Right renal cortex interstitium (tissue), 3 donors: ENCODE data around the gene BIN2. TPM values are rescaled to one million over a fixed set of nuclear protein-coding genes. Genes with fewer than 3 reads are reported as not detected.

ENCODE experiments used
- DNase-seq, 3 donors: peaks; one replicate each; pipeline ENCODE4 v3.0.0-alpha.2; 2013; ENCODE audit warnings: low read depth in 3 of 3, low spot score in 2 of 3
- polyA plus RNA-seq, 3 donors: library from polyadenylated mRNA; unstranded; fragments of 120-200 nt; gene quantifications; one replicate each; pipeline ENCODE4 v1.2.1, GENCODE V29; 2013; ENCODE audit not compliant: insufficient read length in 3 of 3

The BIN2 gene
- polyA plus RNA-seq = 1 to 10 TPM; 3.1 to 4.2 (median 3.7) TPM

DNA sequence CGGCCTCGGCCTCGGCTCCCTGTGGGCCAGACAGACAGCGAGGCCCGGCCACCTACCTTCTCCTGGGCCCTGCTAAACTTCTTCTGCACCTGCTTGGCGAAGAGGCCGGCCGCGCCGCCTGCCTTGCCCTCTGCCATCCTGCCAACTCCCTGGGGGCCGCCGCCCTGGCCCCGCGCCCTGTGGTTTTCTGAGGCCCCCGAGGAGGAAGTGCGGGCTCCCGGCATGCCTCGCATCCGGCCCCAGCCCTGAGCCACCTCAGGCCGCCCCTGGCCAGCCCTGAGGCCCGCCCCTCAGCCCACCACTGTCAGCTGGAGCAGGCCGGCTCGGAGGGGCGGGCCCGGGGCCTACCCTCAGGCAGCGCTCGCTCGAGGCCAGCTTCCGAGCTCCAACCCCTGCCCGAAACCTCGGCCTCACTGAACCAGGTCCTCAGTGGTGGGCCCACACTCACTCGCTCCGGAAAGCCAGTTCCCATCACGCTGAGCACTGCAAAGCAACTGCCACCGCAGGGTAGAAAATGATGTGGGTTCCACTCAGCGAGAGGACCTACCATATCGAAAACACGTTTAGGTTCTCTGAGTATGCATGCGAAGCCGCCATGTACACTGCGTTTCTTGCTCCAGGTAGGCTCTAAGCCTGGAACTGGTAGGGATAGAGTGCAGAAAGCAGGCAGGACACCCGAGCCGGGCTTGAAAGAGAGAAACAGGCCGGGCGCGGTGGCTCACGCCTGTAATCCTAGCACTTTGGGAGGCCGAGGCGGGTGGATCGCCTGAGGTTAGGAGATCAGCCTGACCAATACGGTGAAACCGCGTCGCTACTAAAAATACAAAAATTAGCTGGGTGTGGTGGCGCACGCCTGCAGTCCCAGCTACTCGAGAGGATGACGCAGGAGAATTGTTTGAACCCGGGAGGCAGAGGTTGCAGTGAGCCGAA is at the start of gene BIN2:
TSS of gene BIN2 (minus strand) at position 209 of the 930 bp plus-strand sequence. CDS start at position 137, 72 bp downstream.
- DNase-seq = no peak

DNA sequence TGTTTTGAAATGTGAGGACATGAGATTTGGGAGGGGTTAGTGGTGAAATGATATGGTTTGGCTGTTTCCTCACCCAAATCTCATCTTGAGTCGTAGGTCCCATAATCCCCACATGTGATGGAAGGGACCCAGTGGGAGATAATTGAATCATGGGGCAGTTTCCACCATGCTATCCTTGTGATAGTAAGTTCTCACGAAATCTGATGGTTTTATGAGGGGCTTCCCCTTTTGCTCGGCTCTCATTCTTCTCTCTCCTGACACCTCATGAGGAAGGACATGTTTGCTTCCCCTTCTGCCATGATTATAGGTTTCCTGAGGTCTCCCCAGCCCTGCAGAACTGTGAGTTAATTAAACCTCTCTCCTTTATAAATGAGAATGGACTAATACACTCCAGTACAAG is 49.2 kb upstream of the BIN2 start:
- DNase-seq = no peak

DNA sequence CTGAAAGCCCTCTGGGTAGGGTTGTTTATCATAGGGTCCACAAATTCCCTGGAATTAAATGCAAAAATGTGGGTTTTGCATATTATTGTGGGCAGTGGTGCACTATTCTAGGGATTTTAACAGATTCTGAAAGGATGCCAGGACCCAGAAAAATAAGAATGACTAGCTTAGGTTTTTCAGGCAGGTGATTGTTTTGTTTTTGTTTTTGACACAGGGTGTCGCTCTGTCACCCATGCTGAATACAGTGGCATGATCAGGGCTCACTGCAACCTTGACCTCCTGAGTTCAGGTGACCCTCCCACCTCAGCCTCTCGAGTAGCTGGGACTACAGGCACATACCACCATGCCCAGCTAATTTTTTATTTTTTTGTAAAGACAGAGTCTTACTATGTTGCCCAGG is 48.0 kb upstream of the BIN2 start:
- DNase-seq = no peak

DNA sequence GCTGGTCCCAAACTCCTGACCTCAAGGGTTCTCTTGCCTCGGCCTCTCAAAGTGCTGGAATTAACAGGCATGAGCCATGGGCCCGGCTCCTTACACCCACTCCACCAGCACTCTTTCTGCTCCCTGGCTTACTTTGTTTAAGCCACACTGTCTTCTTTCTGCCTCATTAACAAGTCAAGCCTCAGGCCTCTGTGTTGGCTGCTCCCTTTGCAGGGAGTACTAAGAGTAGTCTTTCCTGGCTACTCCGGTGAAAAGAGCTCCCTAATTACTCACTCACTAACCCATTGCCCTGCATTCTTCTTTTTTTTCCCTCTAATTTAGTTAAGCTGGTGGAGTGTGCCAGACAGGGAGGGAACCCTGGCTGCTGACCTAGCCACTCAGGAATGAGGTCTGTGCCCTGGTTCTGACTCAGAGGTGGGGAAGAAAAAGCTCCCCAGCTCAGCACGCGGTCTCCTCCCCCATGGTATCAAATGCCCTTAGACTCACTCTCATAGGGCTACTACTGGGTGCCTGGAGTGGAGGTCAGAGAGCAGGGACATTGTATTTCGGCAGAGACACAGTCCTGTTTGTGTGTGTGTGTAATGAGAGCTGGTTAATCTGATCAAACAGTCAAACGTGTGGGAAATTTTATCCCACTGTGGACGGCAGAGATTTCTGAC is 47.5 kb upstream of the BIN2 start:
- peak; percentile 73 to 82 (median 78) for DNase-seq

DNA sequence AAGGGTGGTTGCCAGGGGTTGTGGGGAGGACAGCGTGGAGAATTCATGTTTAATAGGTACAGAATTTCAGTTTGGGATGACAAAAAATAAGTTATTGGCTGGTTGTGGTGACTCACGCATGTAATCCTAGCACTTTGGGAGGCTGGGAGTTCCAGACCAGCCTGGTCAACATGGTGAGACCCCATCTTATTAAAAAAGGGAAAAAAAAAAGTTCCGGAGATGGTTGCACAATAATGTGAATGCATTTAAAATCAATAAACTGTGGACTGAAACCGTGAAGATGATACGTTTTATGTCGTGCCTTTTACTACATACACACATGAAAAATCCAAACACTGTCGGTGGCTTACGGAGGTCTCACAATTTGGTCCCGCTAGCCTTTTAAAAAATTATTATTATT is 46.7 kb upstream of the BIN2 start:
- no peak for DNase-seq

DNA sequence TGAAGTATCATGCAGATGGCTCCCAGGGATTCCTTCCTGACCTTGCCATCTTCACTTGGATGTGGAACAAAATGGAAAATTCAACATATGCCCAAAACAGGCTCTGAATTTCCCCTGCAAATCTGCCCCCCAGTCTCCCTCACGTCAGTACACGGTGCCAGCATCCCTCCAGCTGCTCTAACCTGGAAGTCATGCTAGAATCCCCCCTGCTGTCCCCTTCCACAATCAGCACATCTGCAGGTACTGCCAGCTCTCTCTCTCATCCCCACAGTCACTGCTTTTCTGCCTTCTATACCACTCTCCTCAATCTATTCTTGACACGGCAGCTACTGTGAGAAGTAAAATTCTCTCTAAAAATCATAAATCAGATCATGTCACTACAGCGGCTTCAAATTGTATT is 45.6 kb upstream of the BIN2 start:
- DNase-seq = no peak

DNA sequence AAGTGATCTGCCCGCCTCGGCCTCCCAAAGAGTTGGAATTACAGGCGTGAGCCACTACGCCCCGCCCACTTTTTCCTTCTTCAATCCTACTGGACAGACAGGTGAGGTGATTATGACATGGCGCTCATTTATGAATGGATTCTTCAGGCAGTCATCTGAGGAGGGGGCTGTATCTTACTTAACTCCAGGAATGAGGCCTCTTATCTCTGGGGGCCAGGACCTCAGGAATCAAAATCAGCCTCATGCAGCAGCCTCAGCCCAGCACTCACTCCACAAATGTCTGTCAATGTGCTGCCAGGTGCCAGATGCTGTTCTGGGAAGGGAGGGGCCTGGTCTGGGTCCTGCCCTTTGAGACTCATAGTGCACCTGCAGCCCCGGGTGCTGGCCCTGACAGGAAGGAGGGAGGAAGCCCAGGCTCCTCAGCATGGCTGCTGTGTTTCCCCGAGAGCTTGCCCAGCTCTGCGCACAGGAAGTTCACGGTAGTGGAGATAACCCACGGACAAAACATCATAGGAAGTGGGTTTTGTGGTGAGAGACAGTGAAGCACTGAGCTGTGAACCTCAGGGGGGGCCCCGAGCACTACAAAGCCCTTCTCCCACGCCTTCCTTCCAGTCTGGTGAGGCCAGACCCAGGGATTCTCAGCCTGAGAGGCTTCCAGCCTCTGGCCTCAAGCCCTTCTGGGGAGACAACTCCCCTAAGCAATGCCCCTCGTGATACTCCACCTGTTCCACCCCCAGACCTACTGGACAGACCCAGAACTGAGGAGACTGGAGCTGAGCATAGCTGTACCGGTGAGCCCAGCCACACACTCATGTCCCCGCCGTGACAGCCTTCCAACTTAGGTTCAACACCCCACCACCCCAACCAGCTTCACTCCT is 44.9 kb upstream of the BIN2 start:
- no peak for DNase-seq

DNA sequence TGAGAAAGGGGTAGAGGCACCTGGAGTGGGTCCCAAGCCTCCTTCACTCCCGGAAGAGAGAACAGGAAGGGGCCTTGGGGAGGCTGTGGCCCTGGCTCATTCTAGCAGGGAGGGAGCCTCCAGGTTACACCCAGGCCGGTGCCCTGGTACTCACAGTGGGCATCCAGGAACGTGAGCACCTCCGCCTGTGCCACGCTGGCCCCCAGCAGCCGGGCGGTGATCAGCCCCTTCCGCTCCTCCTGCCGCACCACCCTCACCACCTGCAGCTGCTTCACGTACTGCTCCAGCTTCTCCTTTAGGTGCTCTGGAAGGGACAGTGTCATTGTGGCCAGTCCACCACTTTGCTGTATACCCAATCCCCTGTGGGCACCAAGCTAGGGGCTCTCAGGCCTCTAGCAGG is 41.3 kb upstream of the BIN2 start:
- DNase-seq = no peak

DNA sequence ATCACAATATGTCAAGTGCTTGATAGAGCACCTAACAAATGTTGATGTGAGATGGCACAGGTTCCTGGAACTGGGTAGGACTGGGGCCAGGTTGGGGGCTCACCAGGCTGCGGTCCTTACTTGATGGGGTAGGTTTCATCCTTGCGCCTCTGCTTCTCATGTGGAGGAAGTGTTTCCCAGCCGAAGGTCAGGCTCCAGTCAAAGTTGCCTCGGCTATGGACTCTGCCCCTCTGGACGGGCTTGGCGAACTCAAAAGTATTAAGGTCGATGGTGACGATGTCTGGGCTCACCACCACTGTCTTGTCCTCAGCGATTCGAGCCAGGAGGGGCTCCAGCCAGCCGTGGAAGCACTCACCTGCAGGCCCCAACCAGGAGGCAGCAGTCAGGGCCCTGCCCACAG is 40.0 kb upstream of the BIN2 start:
- no peak for DNase-seq

DNA sequence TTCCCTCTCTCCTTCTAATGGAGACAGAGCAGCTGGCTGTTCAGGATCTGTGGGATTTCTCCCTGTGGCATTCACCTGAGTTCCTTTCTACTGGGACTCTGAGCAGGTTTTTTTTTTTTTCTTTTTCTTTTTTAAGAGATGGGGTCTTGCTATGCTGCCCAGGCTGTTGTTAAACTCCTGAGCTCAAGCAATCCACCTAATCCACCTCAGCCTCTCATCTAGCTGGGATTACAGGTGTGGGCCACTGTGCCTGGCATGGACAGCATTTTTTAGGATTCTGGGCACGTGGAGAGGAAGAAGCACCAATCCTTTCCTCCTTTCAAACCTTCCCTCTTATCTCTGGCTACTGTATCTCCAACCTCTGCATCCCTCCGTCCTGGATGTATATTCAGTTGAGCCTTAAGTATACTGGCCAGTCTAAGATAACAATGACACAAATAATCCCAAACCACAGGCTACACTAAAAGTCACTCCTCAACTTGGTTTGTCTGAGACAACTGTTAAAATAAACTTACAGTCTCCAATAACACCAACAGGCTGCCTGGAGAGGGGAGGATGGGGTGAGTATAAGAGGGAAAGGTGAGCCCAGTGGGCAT is 38.9 kb upstream of the BIN2 start:
- DNase-seq = no peak

DNA sequence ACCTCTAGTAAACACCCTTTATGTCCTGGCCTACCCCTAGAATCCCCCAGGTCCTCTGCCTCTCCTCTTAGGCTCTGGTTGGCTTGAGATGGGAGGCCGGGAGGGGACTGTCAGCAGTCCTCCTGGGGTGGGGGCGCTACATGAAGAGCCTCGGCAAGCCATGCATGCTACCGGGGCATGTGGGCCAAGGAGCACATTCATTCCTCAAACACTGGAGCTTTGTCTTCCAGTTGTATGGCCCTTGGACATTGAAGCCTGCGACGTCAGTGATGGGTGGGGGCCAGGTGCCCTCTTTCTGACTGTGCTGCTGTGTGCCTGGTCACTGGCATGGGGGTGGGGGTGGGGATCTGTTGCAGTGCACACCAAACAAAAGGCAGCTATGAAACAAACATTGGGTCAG is 38.3 kb upstream of the BIN2 start:
- DNase-seq = no peak

DNA sequence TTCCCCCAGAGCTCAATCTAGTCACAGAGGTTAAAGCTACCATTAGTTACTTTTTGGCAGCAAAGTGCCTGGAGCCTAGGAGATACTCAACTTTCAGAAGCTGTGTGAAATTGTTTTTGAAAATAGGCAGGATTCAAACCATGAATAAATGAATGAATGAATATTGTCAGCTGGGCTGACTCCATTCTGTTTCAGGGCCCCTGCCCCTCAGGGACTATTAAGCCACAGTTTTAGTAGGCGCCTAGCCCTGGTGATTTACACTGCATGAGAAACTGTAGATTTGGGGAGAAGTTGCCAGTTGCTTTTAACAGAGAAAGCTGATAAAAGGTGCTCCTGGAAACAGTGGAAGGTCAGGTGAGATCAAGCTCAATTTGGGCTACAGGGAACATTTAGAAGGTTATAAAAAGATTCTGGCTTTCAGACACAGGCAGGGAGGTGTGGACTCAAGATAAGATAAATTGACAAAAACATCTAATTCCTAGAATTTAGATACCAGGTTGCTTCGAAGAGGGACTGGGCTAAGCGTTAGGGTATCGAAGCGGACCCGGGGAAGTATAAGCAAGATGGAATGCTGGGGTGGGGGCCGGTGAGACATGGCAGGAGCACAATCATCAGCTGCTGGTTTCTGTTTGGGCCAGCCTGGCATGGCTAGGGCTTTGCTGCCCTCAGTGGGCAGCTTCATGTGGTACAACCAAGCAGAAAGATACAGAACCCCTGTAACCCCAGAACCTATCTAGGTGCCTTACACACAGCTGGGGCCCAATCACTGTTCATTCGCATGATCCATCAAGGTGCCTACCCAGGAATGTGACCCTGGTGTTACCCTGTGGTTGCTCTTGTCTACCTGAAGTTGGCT is 37.4 kb upstream of the BIN2 start:
- no peak for DNase-seq

DNA sequence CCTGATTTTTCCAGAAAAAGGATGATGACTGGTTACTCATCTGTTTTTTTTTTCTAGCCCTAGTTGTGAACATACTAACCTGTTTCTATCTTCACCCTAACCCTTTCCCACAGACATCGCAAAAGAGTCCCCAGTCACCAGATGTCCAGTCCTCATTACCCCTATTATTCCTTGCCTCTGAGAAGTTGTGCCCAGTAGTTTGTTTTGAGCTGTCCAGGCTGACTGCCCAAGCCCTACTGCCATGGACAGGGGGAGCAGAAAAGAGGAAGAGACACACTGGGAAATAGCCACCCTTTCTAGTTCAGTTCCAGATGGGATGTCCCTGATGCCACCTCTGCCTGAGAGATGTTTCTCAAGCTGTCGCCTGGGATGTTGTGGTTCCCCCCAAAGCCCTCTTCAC is 36.3 kb upstream of the BIN2 start:
- DNase-seq = no peak

DNA sequence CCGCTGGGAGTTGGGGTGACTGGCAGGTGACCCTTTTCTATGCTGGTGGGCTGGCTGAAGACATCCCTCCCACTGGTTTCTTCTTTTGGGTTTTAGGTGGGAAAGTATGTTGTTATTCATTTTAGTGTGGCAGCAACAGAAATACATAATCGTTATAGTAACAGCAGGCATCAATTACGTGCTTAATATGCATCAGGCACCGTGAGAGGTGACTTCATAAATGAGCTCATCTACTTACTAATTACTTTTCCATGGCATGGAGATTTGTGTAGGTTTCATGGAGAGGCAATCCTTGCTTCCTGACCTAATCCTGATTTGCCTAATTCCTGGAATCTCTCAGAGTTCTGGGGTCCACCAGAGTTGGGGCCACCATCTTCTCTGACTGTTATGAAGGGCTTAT is 35.9 kb upstream of the BIN2 start:
- no peak for DNase-seq

DNA sequence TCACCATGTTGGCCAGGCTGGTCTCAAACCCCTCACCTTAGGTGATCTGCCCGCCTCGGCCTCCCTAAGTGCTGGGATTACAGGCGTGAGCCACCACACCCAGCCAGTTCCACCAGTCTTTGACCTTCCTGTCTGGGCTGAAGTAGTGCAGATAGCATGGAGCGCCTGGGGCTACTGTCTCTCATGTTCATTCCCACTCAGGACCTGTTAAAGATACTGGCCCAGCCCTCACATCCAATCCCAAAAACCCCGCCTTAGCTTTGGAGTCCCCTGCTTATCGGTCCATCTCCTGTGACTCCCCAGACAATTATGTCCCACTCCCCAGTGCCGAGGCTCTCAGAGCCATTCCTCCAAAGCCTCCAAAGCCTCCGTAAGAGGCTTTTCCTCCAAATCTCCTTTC is 34.5 kb upstream of the BIN2 start:
- no peak for DNase-seq

DNA sequence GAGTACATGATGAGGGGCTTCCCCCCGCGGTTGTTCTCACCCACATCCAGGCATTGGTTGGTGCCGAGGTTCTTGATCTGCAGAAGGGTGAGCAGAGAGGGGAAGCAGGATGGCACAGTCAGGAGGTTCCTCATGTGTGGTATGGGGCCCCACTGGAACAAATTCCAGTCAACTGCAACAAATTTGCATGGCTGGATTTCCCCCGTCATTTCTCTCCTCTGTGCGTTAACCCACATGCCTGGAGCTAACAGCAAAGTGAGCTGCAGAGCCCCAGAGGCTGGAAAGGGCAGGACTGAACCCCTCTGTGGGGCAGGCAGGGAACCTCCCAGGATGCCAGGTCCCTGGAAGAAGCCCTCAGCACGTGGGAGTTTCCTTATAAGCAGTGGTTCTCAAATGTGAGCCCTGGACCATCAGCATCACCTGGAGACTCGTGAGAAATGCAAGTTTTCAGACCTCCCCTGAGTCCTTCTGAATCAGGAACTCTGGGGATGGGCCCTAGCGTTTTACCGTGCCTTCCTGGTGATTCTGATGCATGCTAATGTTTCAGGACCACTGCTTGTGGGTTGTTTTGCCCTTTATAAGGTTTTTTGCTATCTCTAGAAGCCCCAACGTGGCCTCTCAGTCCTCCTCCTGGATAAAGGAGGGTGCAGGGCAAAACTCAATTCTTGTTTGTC is 33.5 kb upstream of the BIN2 start:
- DNase-seq = no peak

DNA sequence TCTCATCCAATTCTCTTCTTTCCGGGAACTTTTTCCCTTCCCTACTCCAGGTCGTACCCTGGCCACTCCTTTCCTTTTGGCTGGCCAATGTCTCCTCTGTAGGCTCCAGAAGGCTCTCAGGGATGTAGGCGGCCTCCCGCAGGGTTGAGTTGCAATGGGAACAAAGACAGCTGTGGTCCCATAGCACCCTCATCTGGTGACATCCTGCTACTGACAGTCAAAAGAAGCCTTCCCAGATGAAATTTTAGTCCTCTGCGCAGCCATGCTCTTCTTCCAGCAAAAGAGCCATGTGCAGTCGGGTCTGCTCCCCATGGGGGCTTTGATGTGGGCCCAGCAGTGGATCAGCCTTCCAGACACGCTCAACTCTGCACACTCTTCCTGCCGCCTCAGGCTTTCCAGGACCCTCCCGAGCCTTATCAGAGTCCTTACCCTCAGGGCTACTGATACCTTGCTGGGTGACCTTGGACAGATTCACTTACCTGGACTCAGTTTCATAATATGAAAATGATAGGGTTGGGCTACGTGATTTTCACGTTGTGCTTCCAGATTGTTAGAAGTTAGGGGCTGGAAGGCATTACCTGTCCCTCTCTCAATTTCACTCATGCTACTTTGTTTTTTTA is 28.0 kb upstream of the BIN2 start:
- peak in 1 of 3 donors; percentile 7 for DNase-seq

DNA sequence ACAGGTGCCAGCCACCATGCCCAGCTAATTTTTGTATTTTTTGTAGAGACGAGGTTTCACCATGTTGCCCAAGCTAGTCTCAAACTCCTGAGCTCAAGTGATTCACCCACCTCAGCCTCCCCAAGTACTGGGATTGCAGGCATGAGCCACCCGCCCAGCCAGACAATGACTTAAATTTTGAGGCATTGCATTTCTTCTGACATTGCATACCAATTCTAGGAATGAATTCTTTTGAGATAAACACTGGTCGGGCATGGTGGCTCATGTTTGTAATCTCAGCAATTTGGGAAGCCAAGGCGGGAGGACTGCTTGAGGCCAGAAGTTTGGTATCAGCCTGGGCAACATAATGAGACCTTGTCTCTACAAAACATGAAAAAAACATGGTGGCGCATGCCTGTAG is 25.1 kb upstream of the BIN2 start:
- no peak for DNase-seq

DNA sequence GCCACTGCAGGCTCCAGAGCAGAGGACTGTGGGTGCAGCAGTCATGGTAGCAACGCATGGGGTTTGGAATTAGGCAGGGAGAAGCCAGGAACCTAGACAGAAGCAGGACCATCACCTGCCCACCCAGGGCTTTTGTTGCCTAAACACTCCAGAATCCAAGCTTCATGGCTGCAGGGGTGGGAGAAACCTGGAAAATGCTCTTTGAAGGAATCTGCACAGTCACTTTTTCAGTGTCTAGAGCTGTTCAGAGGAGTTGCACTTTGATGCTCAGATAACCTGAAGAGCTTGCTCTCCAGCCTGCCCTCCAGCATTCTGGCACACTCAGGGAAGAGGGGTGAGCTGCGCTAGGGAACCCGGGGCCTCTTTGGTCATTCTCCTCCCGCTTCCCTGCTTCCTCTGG is 24.1 kb upstream of the BIN2 start:
- no peak for DNase-seq
